Coronary artery (tissue), 2 donors: ENCODE results near the gene MGAT3.
A peak's percentile ranks its signal among the peaks of the same experiment; 100 is the strongest.
"Not testable (repeated sequence)": the region's sequence is repeated elsewhere in the genome, so short reads cannot be mapped to it uniquely, and the experiment has no call there.

Experiments
- DNase-seq: peaks from one replicate; pipeline ENCODE4 v3.0.0-alpha.2; 2017; ENCODE audit warnings: low spot score
- H3K27ac ChIP-seq, 2 donors: fragments of 200-600 bp; sonication (generic); one replicate each; pipeline ENCODE4 v1.5.1; 2016 to 2019
- H3K4me3 ChIP-seq: fragments of 200-600 bp; sonication (generic); 2 replicates; pipeline ENCODE4 v1.5.1; 2016; ENCODE audit warnings: mild to moderate bottlenecking, moderate library complexity
- CTCF ChIP-seq: fragments of 200-600 bp; sonication (generic); IDR thresholded peaks from one replicate; pipeline ENCODE4 v1.5.1; 2019; ENCODE audit warnings: antibody characterized with exemption

Gene MGAT3

GRCh38 chr22:39519681-39520225, 62.9 kb downstream of the MGAT3 start:
- H3K27ac ChIP-seq = peak overlapping the region; percentile 98 to 99
- DNase-seq = peak; percentile 98
- peak overlapping the region; percentile 95 for H3K4me3 ChIP-seq
- no peak for TF ChIP-seq CTCF

GRCh38 chr22:39520226-39521105, 63.7 kb downstream of the MGAT3 start, which contains the start of gene ATF4:
Gene ATF4, plus strand, starts transcription at chr22:39520562. Its CDS starts 884 bp downstream, at chr22:39521446.
- TF ChIP-seq CTCF = no peak
- peak; percentile 91 for DNase-seq
- Histone ChIP-seq H3K27ac (peak within 1 kb of the TSS; percentile 98 to 99), H3K4me3 (peak within 1 kb of the TSS; percentile 95)

- H3K27ac ChIP-seq = peak overlapping the region; percentile 98 to 99
- not testable (repeated sequence) for DNase-seq
- peak overlapping the region; percentile 95 for H3K4me3 ChIP-seq
Measured at GRCh38 chr22:39521106-39521885, 64.5 kb downstream of the MGAT3 start.

GRCh38 chr22:39522091-39522490, 65.3 kb downstream of the MGAT3 start:
- not testable (repeated sequence) for DNase-seq
- H3K27ac ChIP-seq = peak overlapping the region; percentile 98 to 99
- H3K4me3 ChIP-seq = peak overlapping the region; percentile 95

- no peak for TF ChIP-seq CTCF
- no peak for DNase-seq
- peak overlapping the region; percentile 95 for H3K4me3 ChIP-seq
- peak overlapping the region; percentile 98 to 99 for H3K27ac ChIP-seq
Measured at GRCh38 chr22:39522567-39523300, 65.9 kb downstream of the MGAT3 start.

GRCh38 chr22:39524089-39524752, 67.4 kb downstream of the MGAT3 start:
- peak overlapping the region; percentile 95 for H3K4me3 ChIP-seq
- H3K27ac ChIP-seq = peak overlapping the region in 1 of 2 donors; percentile 99
- TF ChIP-seq CTCF = no peak
- no peak for DNase-seq
